H1 (cell line): ENCODE results near the gene MORC1. TPM values are rescaled to one million over a fixed set of nuclear protein-coding genes. Genes with fewer than 3 reads are reported as not detected.

ENCODE experiments used
- CTCF ChIA-PET: fragments of 300-600 bp; sonication (Branson Sonifier 250); formaldehyde crosslinking; loops from one replicate; lab custom pipeline; 2021; ENCODE audit not compliant: partially characterized antibody; lab: Charles Lee
- POLR2A ChIA-PET: fragments of 300-600 bp; sonication (Branson Sonifier 250); formaldehyde crosslinking; loops from one replicate; lab custom pipeline; 2021; ENCODE audit warnings: inconsistent platforms; ENCODE audit not compliant: partially characterized antibody; lab: Charles Lee
- DNase-seq, 2 experiments: peaks; one replicate each; pipeline versions ENCODE4 v3.0.0 to v3.0.0-alpha.2; 2010 to 2022; ENCODE audit warnings: low spot score in 2 of 2, low read depth in 1 of 2, mixed read lengths in 1 of 2
- FAIRE-seq: peaks from 2 replicates; lab custom pipeline; 2011; peaks lifted over from hg19 to GRCh38; lab: Jason Lieb, UNC
- H2AFZ ChIP-seq: 2 replicates; pipeline ENCODE4 v1.8.1; 2012; ENCODE audit warnings: low read length, inconsistent platforms
- H2AK5ac ChIP-seq: 2 replicates; pipeline ENCODE4 v1.6.1; 2013; ENCODE audit warnings: low read depth, low read length
- H2BK120ac ChIP-seq: replicated peaks from 2 replicates; pipeline ENCODE3; 2013; ENCODE audit warnings: low read depth, low read length, inconsistent platforms
- H2BK12ac ChIP-seq: 2 replicates; pipeline ENCODE4 v1.6.1; 2013; ENCODE audit warnings: low read depth, low read length
- H2BK15ac ChIP-seq: 2 replicates; pipeline ENCODE4 v1.6.1; 2013; ENCODE audit warnings: low read length
- H2BK20ac ChIP-seq: 2 replicates; pipeline ENCODE4 v1.6.1; 2013; ENCODE audit warnings: low read length
- H2BK5ac ChIP-seq: 2 replicates; pipeline ENCODE4 v1.6.1; 2013; ENCODE audit warnings: low read depth, low read length
- H3K14ac ChIP-seq: 2 replicates; pipeline ENCODE4 v1.6.1; 2013; ENCODE audit warnings: inconsistent platforms; ENCODE audit not compliant: insufficient read length
- H3K18ac ChIP-seq: 2 replicates; pipeline ENCODE4 v1.6.1; 2013; ENCODE audit warnings: low read length; ENCODE audit errors: extremely low read depth
- H3K23ac ChIP-seq: 2 replicates; pipeline ENCODE4 v1.6.1; 2013; ENCODE audit warnings: inconsistent platforms; ENCODE audit not compliant: insufficient read length
- H3K23me2 ChIP-seq: 2 replicates; pipeline ENCODE4 v1.6.1; 2013; ENCODE audit warnings: low read depth, low read length
- H3K27ac ChIP-seq: 2 replicates; pipeline ENCODE4 v1.6.1; 2011; ENCODE audit warnings: low read depth, low read length, inconsistent platforms
- H3K27me3 ChIP-seq, 4 experiments: replicated peaks in 1 of 4; 1 replicate in 1 of 4; 2 replicates in 3 of 4; pipeline versions ENCODE4 v1.6.1 to v1.8.1; 2011 to 2013; ENCODE audit warnings: low read length in 3 of 4, mild to moderate bottlenecking in 3 of 4, inconsistent platforms in 2 of 4, mixed read lengths in 2 of 4, moderate library complexity in 1 of 4; ENCODE audit not compliant: control insufficient read depth in 3 of 4, insufficient read depth in 3 of 4; ENCODE audit errors: extremely low read depth in 1 of 4
- H3K36me3 ChIP-seq, 4 experiments: 2 replicates each; pipeline versions ENCODE4 v1.6.1 to v1.8.1; 2011 to 2013; ENCODE audit warnings: mild to moderate bottlenecking in 4 of 4, low read length in 3 of 4, moderate library complexity in 2 of 4, control low read depth in 1 of 4, inconsistent platforms in 1 of 4; ENCODE audit not compliant: insufficient read depth in 4 of 4, control insufficient read depth in 2 of 4
- H3K4ac ChIP-seq: replicated peaks from 2 replicates; pipeline ENCODE3; 2013; ENCODE audit warnings: low read length, low read depth, mixed read lengths, inconsistent platforms; ENCODE audit not compliant: insufficient read length
- H3K4me1 ChIP-seq, 4 experiments: replicated peaks in 1 of 4; 1 replicate in 1 of 4; 2 replicates in 3 of 4; pipeline versions ENCODE4 v1.6.1 to v1.8.1; 2011 to 2013; ENCODE audit warnings: low read length in 3 of 4, inconsistent platforms in 2 of 4, mixed read lengths in 1 of 4; ENCODE audit not compliant: insufficient read depth in 4 of 4, control insufficient read depth in 3 of 4
- H3K4me2 ChIP-seq, 2 experiments: 2 replicates each; pipeline versions ENCODE4 v1.6.1 to v1.8.1; 2011 to 2013; ENCODE audit warnings: low read depth in 2 of 2, low read length in 2 of 2, control low read depth in 1 of 2, inconsistent platforms in 1 of 2, mild to moderate bottlenecking in 1 of 2; ENCODE audit not compliant: insufficient read depth in 1 of 2
- H3K4me3 ChIP-seq, 4 experiments: fragments of 200-600, 300-600 bp in 1 of 4; sonication (generic), shearing (Covaris generic), sonication (Bioruptor Twin) in 1 of 4; 2 replicates each; pipeline versions ENCODE4 v1.5.1 to v1.8.1; 2011 to 2016; ENCODE audit warnings: low read length in 4 of 4, low read depth in 3 of 4, control low read depth in 2 of 4, inconsistent platforms in 2 of 4, mild to moderate bottlenecking in 2 of 4, mixed read lengths in 1 of 4, moderate library complexity in 1 of 4; ENCODE audit not compliant: insufficient read depth in 2 of 4; ENCODE audit errors: extremely low read depth in 1 of 4
- H3K56ac ChIP-seq: replicated peaks from 2 replicates; pipeline ENCODE3; 2013; ENCODE audit warnings: low read depth, mild to moderate bottlenecking, mixed read lengths, low read length, inconsistent platforms; ENCODE audit not compliant: insufficient read length
- H3K79me1 ChIP-seq: 2 replicates; pipeline ENCODE4 v1.6.1; 2013; ENCODE audit warnings: low read depth, low read length, control low read depth
- H3K79me2 ChIP-seq, 2 experiments: 2 replicates each; pipeline versions ENCODE4 v1.6.1 to v1.8.1; 2012 to 2013; ENCODE audit warnings: low read length in 2 of 2, mild to moderate bottlenecking in 2 of 2, inconsistent platforms in 1 of 2; ENCODE audit not compliant: insufficient read depth in 2 of 2, control insufficient read depth in 1 of 2
- H3K9ac ChIP-seq, 4 experiments: replicated peaks in 1 of 4; 1 replicate in 1 of 4; 2 replicates in 3 of 4; pipeline versions ENCODE4 v1.6.1 to v1.8.1; 2011 to 2013; ENCODE audit warnings: low read depth in 3 of 4, low read length in 3 of 4, control low read depth in 2 of 4, mild to moderate bottlenecking in 2 of 4, moderate library complexity in 2 of 4, inconsistent platforms in 1 of 4; ENCODE audit errors: extremely low read depth in 1 of 4
- H3K9me3 ChIP-seq, 2 experiments: 2 replicates each; pipeline versions ENCODE4 v1.6.1 to v1.8.1; 2012 to 2013; ENCODE audit warnings: mild to moderate bottlenecking in 2 of 2, moderate library complexity in 2 of 2, control low read depth in 1 of 2, inconsistent platforms in 1 of 2, low read depth in 1 of 2, low read length in 1 of 2, mixed read lengths in 1 of 2; ENCODE audit not compliant: insufficient read depth in 2 of 2
- H4K20me1 ChIP-seq, 2 experiments: replicated peaks in 1 of 2; 2 replicates each; pipeline versions ENCODE3 to v1.8.1; 2011 to 2013; ENCODE audit warnings: inconsistent platforms in 2 of 2, low read length in 2 of 2, mild to moderate bottlenecking in 1 of 2; ENCODE audit not compliant: insufficient read depth in 2 of 2, control insufficient read depth in 1 of 2
- H4K5ac ChIP-seq: 2 replicates; pipeline ENCODE4 v1.6.1; 2013; ENCODE audit warnings: low read length, low read depth, mixed read lengths, inconsistent platforms; ENCODE audit not compliant: insufficient read length
- H4K8ac ChIP-seq: 2 replicates; pipeline ENCODE4 v1.8.0; 2013; ENCODE audit warnings: mild to moderate bottlenecking, moderate library complexity, low read length, inconsistent platforms; ENCODE audit not compliant: insufficient read depth; ENCODE audit errors: extremely low read depth
- H4K91ac ChIP-seq: replicated peaks from 2 replicates; pipeline ENCODE3; 2013; ENCODE audit warnings: low read length, mixed read lengths, inconsistent platforms; ENCODE audit not compliant: insufficient read length
- BCL11A ChIP-seq, 2 experiments: IDR thresholded peaks; one replicate each; pipeline ENCODE4 v1.6.1; 2011; ENCODE audit warnings: low read depth in 2 of 2, low read length in 2 of 2, mild to moderate bottlenecking in 2 of 2
- CBX5 ChIP-seq: fragments of 300-800, 300-1000 bp; sonication (generic); IDR thresholded peaks from 2 replicates; pipeline ENCODE4 v1.7.1; 2016; ENCODE audit warnings: antibody characterized with exemption, low read length, low read depth
- CEBPB ChIP-seq: IDR thresholded peaks from 2 replicates; pipeline ENCODE4 v1.6.1; 2012; ENCODE audit warnings: low read depth, low read length
- CHD1 ChIP-seq: IDR thresholded peaks from 2 replicates; pipeline ENCODE4 v1.6.1; 2012; ENCODE audit warnings: low read depth, low read length, improper control_type of control experiment
- CTBP2 ChIP-seq: IDR thresholded peaks from 2 replicates; pipeline ENCODE4 v1.7.0; 2011; ENCODE audit warnings: borderline replicate concordance, mild to moderate bottlenecking, moderate library complexity, mixed read lengths, low read length; ENCODE audit not compliant: insufficient read depth, insufficient read length
- GTF2F1 ChIP-seq: IDR thresholded peaks from 2 replicates; pipeline ENCODE4 v1.6.1; 2012; ENCODE audit warnings: low read depth, low read length, improper control_type of control experiment, borderline replicate concordance
- HDAC2 ChIP-seq, 2 experiments: fragments of 300-600 bp in 1 of 2; sonication (generic) in 1 of 2; IDR thresholded peaks; 2 replicates each; pipeline ENCODE4 v1.6.1; 2011 to 2012; ENCODE audit warnings: low read depth in 2 of 2, low read length in 2 of 2, mild to moderate bottlenecking in 2 of 2, moderate library complexity in 2 of 2, borderline replicate concordance in 1 of 2, inconsistent platforms in 1 of 2
- HDAC6 ChIP-seq: IDR thresholded peaks from one replicate; pipeline ENCODE4 v1.7.1; 2012; ENCODE audit warnings: low read depth, mild to moderate bottlenecking, inconsistent platforms, low read length, moderate library complexity
- KDM4A ChIP-seq: IDR thresholded peaks from one replicate; pipeline ENCODE4 v1.7.1; 2012; ENCODE audit warnings: low read depth, mild to moderate bottlenecking, moderate library complexity, low read length, inconsistent platforms; ENCODE audit not compliant: severe bottlenecking
- MAFK ChIP-seq: IDR thresholded peaks from 2 replicates; pipeline ENCODE4 v1.6.1; 2012; ENCODE audit warnings: low read depth, mild to moderate bottlenecking, improper control_type of control experiment, low read length
- NANOG ChIP-seq: IDR thresholded peaks from 2 replicates; pipeline ENCODE4 v1.6.1; 2011; ENCODE audit warnings: low read length, low read depth, mild to moderate bottlenecking, inconsistent platforms; ENCODE audit not compliant: insufficient read depth, poor library complexity, severe bottlenecking
- POLR2AphosphoS5 ChIP-seq: IDR thresholded peaks from 2 replicates; pipeline ENCODE4 v1.6.1; 2011; ENCODE audit warnings: low read depth, low read length
- SAP30 ChIP-seq: fragments of 300-600 bp; sonication (generic); IDR thresholded peaks from 2 replicates; pipeline ENCODE4 v1.7.1; 2012; ENCODE audit warnings: low read length, moderate library complexity, mild to moderate bottlenecking, inconsistent platforms; ENCODE audit not compliant: insufficient read depth, insufficient replicate concordance
- TBP ChIP-seq: IDR thresholded peaks from 2 replicates; pipeline ENCODE4 v1.6.1; 2011; ENCODE audit warnings: low read depth, low read length, improper control_type of control experiment
- WGBS, 2 experiments: shearing (Covaris generic) in 1 of 2; methylation state at CpG; one replicate each; pipeline versions ENCODE4 v1.1.6 to v1.1.7; 2013 to 2015; ENCODE audit warnings: low lambda C conversion rate in 2 of 2, mixed read lengths in 2 of 2, inconsistent platforms in 1 of 2, low coverage in 1 of 2, missing lambda C conversion rate in 1 of 2; ENCODE audit not compliant: insufficient replicate concordance in 2 of 2, insufficient coverage in 1 of 2, insufficient read length in 1 of 2; ENCODE audit errors: extremely low coverage in 1 of 2, missing lambda C conversion rate in 1 of 2; 5-methylcytosine and 5-hydroxymethylcytosine counted together
- polyA plus RNA-seq, 7 experiments: library from polyadenylated mRNA; depleted of rRNA in 3 of 7; stranded (reverse) in 5 of 7; unstranded in 2 of 7; fragments of >200 nt in 5 of 7; fragments of 200-250 nt in 2 of 7; gene quantifications; 1 replicate in 5 of 7; 2 replicates in 1 of 7; 4 replicates in 1 of 7; pipeline versions ENCODE4 v1.2.1 to v1.2.3, GENCODE V29; 2011 to 2013; ENCODE audit warnings: missing spikeins in 2 of 7, mixed read lengths in 2 of 7
- total RNA-seq: library from RNA; stranded (reverse); fragmentation: NEBNext Ultra II Directional; extraction: Animal tissue kit (Norgen Biotek cat#: 25700); gene quantifications from 2 replicates; pipeline ENCODE4 v1.2.1, GENCODE V29; 2021

The MORC1 gene
- total and polyA plus RNA-seq, 2 of the 8 experiments (the other 6 are each of a cell fraction or from before 2014, with no cell fraction given) = not detected

GRCh38 chr3:109047366-109047765 is 70.6 kb downstream of the MORC1 start:
- H4K20me1 ChIP-seq = no peaks in the 10 kb centered on the region
- H3K9me3 ChIP-seq = no peaks in the 10 kb centered on the region
- no peak overlapping the region for H2BK120ac ChIP-seq
- no peaks in the 10 kb centered on the region for H3K27me3 ChIP-seq
- ChIA-PET POLR2A (no interaction called here), CTCF (interaction anchor here (0.6 to 1.4 kb wide), 4 partner anchors 23 to 280 kb away, joined by 3 to 5 read pairs (median 4); no protein-coding TSS in a partner anchor)
- FAIRE-seq (no peak), DNase-seq (no peak)
- H3K9ac ChIP-seq = no peak overlapping the region
- no peak overlapping the region for H2AK5ac ChIP-seq
- 68% methylated on average over 2 of the region's 2 CpGs; no CpG with 5 or more reads in 1 of the 2 experiments for WGBS, 2 experiments
- H3K4me1 ChIP-seq = peaks cover 0 to 6% (median 2%) of the 10 kb centered on the region in 4 experiments; a peak in 4 of 7 replicates
- 0 out of 4 replicates have a peak overlapping the region, but pooled peaks of 1 of the 2 experiments have one; percentile 6 for H3K4me2 ChIP-seq
- no peak overlapping the region for H3K4ac ChIP-seq
- no peak overlapping the region for H3K14ac ChIP-seq
- peak overlapping the region; percentile 68 for H4K5ac ChIP-seq
- H3K79me1 ChIP-seq = no peaks in the 10 kb centered on the region
- H3K4me3 ChIP-seq = no peak overlapping the region
- H2BK5ac ChIP-seq = no peak overlapping the region
- H4K91ac ChIP-seq = no peak overlapping the region
- H2AFZ ChIP-seq = no peak overlapping the region
- H3K23ac ChIP-seq = no peak overlapping the region
- H2BK20ac ChIP-seq = no peak overlapping the region
- no peaks in the 10 kb centered on the region for H3K36me3 ChIP-seq
- H2BK15ac ChIP-seq = no peak overlapping the region
- H4K8ac ChIP-seq = no peak overlapping the region
- no peak overlapping the region for H3K18ac ChIP-seq
- H3K23me2 ChIP-seq = no peaks in the 10 kb centered on the region
- H3K79me2 ChIP-seq = no peaks in the 10 kb centered on the region
- no peak overlapping the region for H3K56ac ChIP-seq
- no peak overlapping the region for H3K27ac ChIP-seq
- no peak overlapping the region for H2BK12ac ChIP-seq
- TF ChIP-seq GTF2F1 (no peak), CHD1 (no peak), KDM4A (no peak), TBP (no peak), CTBP2 (no peak), CEBPB (no peak), HDAC2 (IDR thresholded peaks at IDR 0.05; ENCODE audit: borderline replicate concordance in 1 of 2, low read depth in 2 of 2, low read length in 2 of 2) (no peak), MAFK (no peak), HDAC6 (no peak), NANOG (no peak), POLR2AphosphoS5 (no peak), CBX5 (no peak), SAP30 (no peak), BCL11A (IDR thresholded peaks at IDR 0.05; ENCODE audit: low read depth in 2 of 2, low read length in 2 of 2) (no peak)
